Peyer's patch (tissue), 4 donors: ENCODE measurements around the gene SLC6A3.
"Not testable (repeated sequence)": the region's sequence is repeated elsewhere in the genome, so short reads cannot be mapped to it uniquely, and the experiment has no call there.

Source experiments
- CTCF ChIP-seq, 6 experiments: fragments of 450-650 bp in 4 of 6; fragments of 200-600 bp in 2 of 6; sonication (generic) in 1 of 6; IDR thresholded peaks; one replicate each; pipeline ENCODE4 v1.5.1; 2017 to 2019; ENCODE audit warnings: antibody characterized with exemption in 6 of 6, mild to moderate bottlenecking in 3 of 6, moderate library complexity in 1 of 6
- POLR2A ChIP-seq, 2 donors: fragments of 450-650 bp; IDR thresholded peaks; one replicate each; pipeline ENCODE4 v1.5.1; 2017; ENCODE audit warnings: antibody characterized with exemption in 2 of 2, mild to moderate bottlenecking in 2 of 2, moderate library complexity in 2 of 2

GRCh38 chr5:1371972-1372342 lies 73.3 kb downstream of the SLC6A3 start:
- not testable (repeated sequence) for TF ChIP-seq CTCF, POLR2A (IDR thresholded peaks at IDR 0.05)
